OCI-LY3 (cell line): ENCODE results near the gene P3R3URF.

Experiments
- H2AFZ ChIP-seq: fragments of 200-600, 300-600 bp; shearing (Covaris generic); 2 replicates; pipeline ENCODE4 v1.6.0; 2014; ENCODE audit warnings: antibody characterized with exemption, low read depth, low read length
- H3K27ac ChIP-seq: fragments of 200-600, 300-600 bp; sonication (generic); 2 replicates; pipeline ENCODE4 v1.5.1; 2014; ENCODE audit warnings: mild to moderate bottlenecking, low read length, moderate library complexity, mixed read lengths
- H3K27me3 ChIP-seq: fragments of 200-600, 300-600 bp; sonication (generic); 2 replicates; pipeline ENCODE4 v1.6.1; 2014; ENCODE audit warnings: low read depth, low read length, mixed read lengths
- H3K36me3 ChIP-seq: fragments of 200-600, 300-600 bp; sonication (generic); replicated peaks from 2 replicates; pipeline ENCODE3; 2014; ENCODE audit warnings: low read depth, low read length, mixed read lengths
- H3K4me1 ChIP-seq: fragments of 300-600, 200-600 bp; sonication (generic); 2 replicates; pipeline ENCODE4 v1.6.1; 2014; ENCODE audit warnings: low read length, mixed read lengths
- H3K4me2 ChIP-seq: fragments of 200-600, 300-600 bp; sonication (generic); 2 replicates; pipeline ENCODE4 v1.6.1; 2014; ENCODE audit warnings: low read length, mixed read lengths
- H3K4me3 ChIP-seq: fragments of 300-600, 200-600 bp; sonication (generic); 2 replicates; pipeline ENCODE4 v1.5.1; 2014; ENCODE audit warnings: antibody characterized with exemption, mild to moderate bottlenecking, low read length, moderate library complexity
- H3K79me2 ChIP-seq: fragments of 300-600, 200-600 bp; shearing (Covaris generic); 2 replicates; pipeline ENCODE4 v1.6.1; 2014; ENCODE audit warnings: mild to moderate bottlenecking, low read length, mixed read lengths
- H3K9ac ChIP-seq: fragments of 300-600, 200-600 bp; shearing (Covaris generic); 2 replicates; pipeline ENCODE4 v1.6.0; 2014; ENCODE audit warnings: mild to moderate bottlenecking, low read length, moderate library complexity
- H3K9me3 ChIP-seq: fragments of 200-600, 300-600 bp; shearing (Covaris generic); 2 replicates; pipeline ENCODE4 v1.6.1; 2014; ENCODE audit warnings: low read length, mixed read lengths; ENCODE audit not compliant: insufficient read depth
- H4K20me1 ChIP-seq: fragments of 200-600, 300-600 bp; sonication (generic); 2 replicates; pipeline ENCODE4 v1.6.1; 2016; ENCODE audit warnings: low read length, mixed read lengths; ENCODE audit not compliant: insufficient read depth
- EZH2phosphoT487 ChIP-seq: fragments of 200-600 bp; shearing (Covaris generic); IDR thresholded peaks from 2 replicates; pipeline ENCODE4 v1.6.1; 2018; ENCODE audit warnings: antibody characterized with exemption, mixed run types, low read depth
- TF ChIP-seq, protein P1 (sequence below): fragments of 200-600, 300-600 bp; sonication (generic); IDR thresholded peaks from 2 replicates; pipeline ENCODE4 v1.5.1; 2014; ENCODE audit warnings: antibody characterized with exemption, low read length, low read depth

Gene P3R3URF

DNA sequence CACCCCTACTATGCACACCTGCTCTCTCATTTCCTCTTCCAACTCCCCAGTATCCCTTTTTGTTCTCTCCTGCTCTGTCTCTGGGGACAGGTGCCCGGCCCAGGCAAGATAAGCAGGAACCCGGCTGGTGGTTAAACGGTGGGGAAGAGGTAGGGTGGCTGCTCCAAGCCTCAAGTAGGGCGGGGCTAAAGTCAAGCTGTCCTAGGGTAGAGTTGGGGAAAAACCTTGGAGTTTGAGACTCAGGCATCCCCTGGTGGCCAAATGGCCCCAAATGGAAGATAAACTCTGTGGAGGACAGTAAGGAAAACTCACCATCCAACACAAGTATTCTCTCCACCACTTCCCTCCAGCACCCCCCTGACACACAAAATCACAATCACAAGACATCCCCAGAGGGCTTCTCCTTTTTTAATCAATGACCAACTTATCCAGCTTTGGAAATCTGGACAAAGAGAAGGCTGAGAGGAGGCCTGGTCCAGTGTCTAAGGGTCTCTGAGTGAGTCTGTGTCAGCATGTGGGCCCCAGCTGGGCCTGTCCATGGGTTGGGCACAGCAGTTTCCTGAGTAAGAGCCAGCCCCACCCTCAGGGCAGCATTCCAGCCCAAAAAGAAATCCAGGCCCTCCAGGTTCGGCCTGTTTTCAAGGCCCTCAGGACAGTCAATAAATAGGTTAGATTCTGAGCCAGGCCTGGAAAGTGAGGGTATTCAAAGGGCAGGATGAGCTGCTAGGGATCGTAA lies 12.2 kb upstream of the P3R3URF start:
- H3K27me3 ChIP-seq, result no peaks in the 10 kb centered on the region
- H3K4me2 ChIP-seq, result no peak overlapping the region
- H3K36me3 ChIP-seq, result no peaks in the 10 kb centered on the region
- TF ChIP-seq EZH2phosphoT487, result no peak
- TF ChIP-seq, protein P1, sequence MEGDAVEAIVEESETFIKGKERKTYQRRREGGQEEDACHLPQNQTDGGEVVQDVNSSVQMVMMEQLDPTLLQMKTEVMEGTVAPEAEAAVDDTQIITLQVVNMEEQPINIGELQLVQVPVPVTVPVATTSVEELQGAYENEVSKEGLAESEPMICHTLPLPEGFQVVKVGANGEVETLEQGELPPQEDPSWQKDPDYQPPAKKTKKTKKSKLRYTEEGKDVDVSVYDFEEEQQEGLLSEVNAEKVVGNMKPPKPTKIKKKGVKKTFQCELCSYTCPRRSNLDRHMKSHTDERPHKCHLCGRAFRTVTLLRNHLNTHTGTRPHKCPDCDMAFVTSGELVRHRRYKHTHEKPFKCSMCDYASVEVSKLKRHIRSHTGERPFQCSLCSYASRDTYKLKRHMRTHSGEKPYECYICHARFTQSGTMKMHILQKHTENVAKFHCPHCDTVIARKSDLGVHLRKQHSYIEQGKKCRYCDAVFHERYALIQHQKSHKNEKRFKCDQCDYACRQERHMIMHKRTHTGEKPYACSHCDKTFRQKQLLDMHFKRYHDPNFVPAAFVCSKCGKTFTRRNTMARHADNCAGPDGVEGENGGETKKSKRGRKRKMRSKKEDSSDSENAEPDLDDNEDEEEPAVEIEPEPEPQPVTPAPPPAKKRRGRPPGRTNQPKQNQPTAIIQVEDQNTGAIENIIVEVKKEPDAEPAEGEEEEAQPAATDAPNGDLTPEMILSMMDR, result no peak
- H2AFZ ChIP-seq, result no peak overlapping the region
- no peaks in the 10 kb centered on the region for H3K4me1 ChIP-seq
- no peak overlapping the region for H3K9ac ChIP-seq
- H3K4me3 ChIP-seq, result no peak overlapping the region
- no peaks in the 10 kb centered on the region for H3K79me2 ChIP-seq
- no peak overlapping the region for H3K27ac ChIP-seq
- H3K9me3 ChIP-seq, result no peaks in the 10 kb centered on the region
- H4K20me1 ChIP-seq, result no peaks in the 10 kb centered on the region

DNA sequence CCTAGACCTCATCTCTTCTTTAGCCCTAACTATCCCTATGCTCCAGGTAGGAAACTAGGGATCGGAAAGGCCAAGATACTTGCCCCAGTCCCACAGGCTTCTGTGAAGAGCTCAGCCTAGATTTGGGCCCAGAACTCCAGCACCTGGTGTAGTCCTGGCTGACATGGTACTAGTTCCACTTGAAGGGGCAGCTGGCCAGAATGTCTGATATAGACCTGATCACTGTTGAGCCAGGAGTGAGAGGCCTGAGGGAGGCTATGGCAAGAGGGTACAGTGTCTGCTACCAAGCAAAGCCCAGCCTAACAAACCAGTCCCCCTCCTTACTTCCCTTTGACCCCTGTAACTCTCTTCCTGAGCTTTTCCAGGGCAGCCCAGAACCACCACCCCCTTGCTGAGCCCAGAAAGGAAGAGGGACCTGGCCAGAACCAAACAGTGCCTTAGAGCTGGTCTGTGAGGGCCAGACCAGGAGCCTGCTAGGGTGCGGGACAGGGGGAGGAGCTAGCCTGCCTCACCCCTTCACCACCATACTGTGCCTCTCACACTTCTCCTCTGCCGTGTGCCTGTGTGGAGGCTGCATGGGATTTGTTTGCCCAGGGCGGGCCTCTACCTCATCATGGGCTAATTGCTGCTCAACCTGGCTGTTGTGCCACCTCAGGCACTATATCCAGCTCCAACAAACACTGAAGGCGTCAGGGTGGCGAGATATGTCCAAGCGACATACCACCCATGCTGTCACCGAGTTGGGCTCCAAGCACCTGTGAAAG lies 11.0 kb upstream of the P3R3URF start:
- no peak overlapping the region for H3K9ac ChIP-seq
- H4K20me1 ChIP-seq, result no peaks in the 10 kb centered on the region
- no peaks in the 10 kb centered on the region for H3K4me1 ChIP-seq
- no peaks in the 10 kb centered on the region for H3K9me3 ChIP-seq
- H3K79me2 ChIP-seq, result no peaks in the 10 kb centered on the region
- H3K4me3 ChIP-seq, result no peak overlapping the region
- no peak overlapping the region for H3K27ac ChIP-seq
- no peaks in the 10 kb centered on the region for H3K36me3 ChIP-seq
- H3K4me2 ChIP-seq, result no peak overlapping the region
- H3K27me3 ChIP-seq, result no peaks in the 10 kb centered on the region
- no peak overlapping the region for H2AFZ ChIP-seq
- TF ChIP-seq EZH2phosphoT487, result no peak
- TF ChIP-seq, protein P1, result no peak

DNA sequence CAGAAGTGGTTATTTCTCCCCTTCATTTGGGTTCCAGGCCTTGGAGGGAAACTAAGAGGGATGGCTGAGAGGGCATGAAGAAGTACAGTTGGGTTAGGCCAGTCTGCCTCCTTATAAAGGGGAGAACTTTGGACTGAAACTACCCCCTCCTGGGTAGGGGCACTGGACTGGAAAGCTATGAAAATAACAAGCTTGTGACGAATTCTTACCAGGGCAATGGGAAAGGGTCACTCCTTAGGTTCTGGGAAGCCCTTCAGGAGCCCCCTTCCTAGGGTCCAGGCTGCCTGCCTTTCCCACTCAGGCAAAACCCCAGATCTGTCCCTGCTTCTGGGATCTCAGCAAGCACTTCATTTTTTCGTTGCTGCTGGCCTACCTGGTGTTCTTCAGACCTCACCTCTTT lies 9.8 kb upstream of the P3R3URF start:
- Histone ChIP-seq H3K4me3 (no peak overlapping the region), H3K27me3 (no peaks in the 10 kb centered on the region), H3K36me3 (no peaks in the 10 kb centered on the region), H4K20me1 (no peaks in the 10 kb centered on the region), H3K79me2 (no peaks in the 10 kb centered on the region), H2AFZ (no peak overlapping the region), H3K9ac (no peak overlapping the region), H3K4me1 (peaks cover 5% of the 10 kb centered on the region; the same call in 1 of the 2 replicates), H3K27ac (no peak overlapping the region), H3K9me3 (no peaks in the 10 kb centered on the region), H3K4me2 (no peak overlapping the region)
- TF ChIP-seq EZH2phosphoT487, result no peak
- TF ChIP-seq, protein P1, result no peak

DNA sequence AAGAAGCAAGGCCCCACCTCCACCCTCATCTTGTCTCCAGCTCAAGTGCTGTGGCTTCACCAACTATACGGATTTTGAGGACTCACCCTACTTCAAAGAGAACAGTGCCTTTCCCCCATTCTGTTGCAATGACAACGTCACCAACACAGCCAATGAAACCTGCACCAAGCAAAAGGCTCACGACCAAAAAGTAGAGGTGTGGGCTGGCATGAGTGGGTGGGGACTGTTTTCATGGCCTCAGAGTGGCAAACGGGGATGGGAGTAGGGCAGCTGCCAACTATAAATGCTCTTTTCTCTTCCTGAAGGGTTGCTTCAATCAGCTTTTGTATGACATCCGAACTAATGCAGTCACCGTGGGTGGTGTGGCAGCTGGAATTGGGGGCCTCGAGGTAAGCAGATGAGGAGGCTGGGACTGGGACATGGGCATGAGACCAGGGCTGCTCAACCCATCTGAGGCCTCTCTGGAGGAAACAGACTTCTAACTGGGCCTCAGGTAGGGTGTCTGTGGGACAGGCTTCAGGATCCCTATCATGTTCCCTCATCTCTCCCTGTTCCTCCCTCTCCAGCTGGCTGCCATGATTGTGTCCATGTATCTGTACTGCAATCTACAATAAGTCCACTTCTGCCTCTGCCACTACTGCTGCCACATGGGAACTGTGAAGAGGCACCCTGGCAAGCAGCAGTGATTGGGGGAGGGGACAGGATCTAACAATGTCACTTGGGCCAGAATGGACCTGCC lies 8.8 kb upstream of the P3R3URF start:
- H3K27me3 ChIP-seq, result no peaks in the 10 kb centered on the region
- H3K4me2 ChIP-seq, result no peak overlapping the region
- no peaks in the 10 kb centered on the region for H3K79me2 ChIP-seq
- no peaks in the 10 kb centered on the region for H4K20me1 ChIP-seq
- no peaks in the 10 kb centered on the region for H3K36me3 ChIP-seq
- H3K4me1 ChIP-seq, result peaks cover 5% of the 10 kb centered on the region; the same call in 1 of the 2 replicates
- no peak overlapping the region for H3K27ac ChIP-seq
- no peak overlapping the region for H3K4me3 ChIP-seq
- TF ChIP-seq, protein P1, result no peak
- TF ChIP-seq EZH2phosphoT487, result no peak
- H2AFZ ChIP-seq, result no peak overlapping the region
- H3K9ac ChIP-seq, result no peak overlapping the region
- no peaks in the 10 kb centered on the region for H3K9me3 ChIP-seq
